ENCODE data around the gene RGS9. TPM values are rescaled to one million over a fixed set of nuclear protein-coding genes. Genes with fewer than 3 reads are reported as not detected.

Gene RGS9
- polyA plus RNA-seq, 2 of the 4 experiments (the other 2 are of a cell fraction), result 6.9 to 14.3 TPM

DNA sequence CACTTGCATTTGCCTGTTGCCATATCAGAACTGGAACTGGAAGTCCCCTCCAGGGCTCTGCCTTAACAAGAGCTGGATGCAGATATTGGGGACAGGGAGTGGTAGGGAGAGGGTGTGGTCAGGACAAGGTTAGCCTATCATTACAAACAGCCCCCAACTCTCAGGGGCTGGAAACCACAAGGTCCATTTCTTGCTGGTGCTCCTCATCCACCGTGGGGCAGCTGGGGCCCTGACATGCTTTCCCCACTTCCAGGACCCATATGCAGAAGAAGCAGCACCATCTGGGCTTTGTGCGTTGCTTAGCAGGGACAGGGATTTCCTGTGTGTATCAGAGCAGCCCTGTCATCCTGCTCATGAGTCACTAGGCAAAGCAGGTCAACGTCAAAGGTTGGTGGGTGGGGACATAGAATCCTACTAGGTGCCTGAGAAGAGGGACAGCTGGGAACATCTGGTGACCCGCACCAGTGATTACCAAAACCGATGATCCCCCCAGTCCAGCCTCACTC, 26.9 kb downstream of the RGS9 start:
- ChIA-PET POLR2A (no interaction called here), CTCF (interaction anchor here (0.6 to 2.9 kb wide), 6 partner anchors 9 to 353 kb away, joined by 3 to 16 read pairs (median 4); partner anchors contain the start of gene RGS9)
- peaks cover 10% of the 10 kb centered on the region; the same call in 2 of the 3 replicates for H3K4me1 ChIP-seq
- peak overlapping the region; percentile 22; the same call in 1 of the 3 replicates for H3K4me2 ChIP-seq
- ATAC-seq (peak; percentile 90 to 93), DNase-seq (ENCODE audit: low read depth in 1 of 2, low spot score in 1 of 2) (peak; percentile 57 to 70), FAIRE-seq (no peak)
- WGBS (ENCODE audit: missing lambda C conversion rate), result 37% methylated on average over 5 of the region's 5 CpGs
- H3K4me3 ChIP-seq, result no peak overlapping the region
- TF ChIP-seq, protein P1, sequence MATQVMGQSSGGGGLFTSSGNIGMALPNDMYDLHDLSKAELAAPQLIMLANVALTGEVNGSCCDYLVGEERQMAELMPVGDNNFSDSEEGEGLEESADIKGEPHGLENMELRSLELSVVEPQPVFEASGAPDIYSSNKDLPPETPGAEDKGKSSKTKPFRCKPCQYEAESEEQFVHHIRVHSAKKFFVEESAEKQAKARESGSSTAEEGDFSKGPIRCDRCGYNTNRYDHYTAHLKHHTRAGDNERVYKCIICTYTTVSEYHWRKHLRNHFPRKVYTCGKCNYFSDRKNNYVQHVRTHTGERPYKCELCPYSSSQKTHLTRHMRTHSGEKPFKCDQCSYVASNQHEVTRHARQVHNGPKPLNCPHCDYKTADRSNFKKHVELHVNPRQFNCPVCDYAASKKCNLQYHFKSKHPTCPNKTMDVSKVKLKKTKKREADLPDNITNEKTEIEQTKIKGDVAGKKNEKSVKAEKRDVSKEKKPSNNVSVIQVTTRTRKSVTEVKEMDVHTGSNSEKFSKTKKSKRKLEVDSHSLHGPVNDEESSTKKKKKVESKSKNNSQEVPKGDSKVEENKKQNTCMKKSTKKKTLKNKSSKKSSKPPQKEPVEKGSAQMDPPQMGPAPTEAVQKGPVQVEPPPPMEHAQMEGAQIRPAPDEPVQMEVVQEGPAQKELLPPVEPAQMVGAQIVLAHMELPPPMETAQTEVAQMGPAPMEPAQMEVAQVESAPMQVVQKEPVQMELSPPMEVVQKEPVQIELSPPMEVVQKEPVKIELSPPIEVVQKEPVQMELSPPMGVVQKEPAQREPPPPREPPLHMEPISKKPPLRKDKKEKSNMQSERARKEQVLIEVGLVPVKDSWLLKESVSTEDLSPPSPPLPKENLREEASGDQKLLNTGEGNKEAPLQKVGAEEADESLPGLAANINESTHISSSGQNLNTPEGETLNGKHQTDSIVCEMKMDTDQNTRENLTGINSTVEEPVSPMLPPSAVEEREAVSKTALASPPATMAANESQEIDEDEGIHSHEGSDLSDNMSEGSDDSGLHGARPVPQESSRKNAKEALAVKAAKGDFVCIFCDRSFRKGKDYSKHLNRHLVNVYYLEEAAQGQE (IDR thresholded peaks at IDR 0.05), result no peak
- TF ChIP-seq FOSL2 (IDR thresholded peaks at IDR 0.05) (no peak), FOSL2 (CRISPR knock-in tag; IDR thresholded peaks at IDR 0.05) (peak; percentile 55), RFX5 (IDR thresholded peaks at IDR 0.05) (peak; percentile 59; the same call in 1 of the 2 replicates)
- 0 out of 6 replicates have a peak overlapping the region, but pooled peaks of 1 of the 2 experiments have one; percentile 22 for H3K27ac ChIP-seq
- no peaks in the 10 kb centered on the region for H3K9me3 ChIP-seq

DNA sequence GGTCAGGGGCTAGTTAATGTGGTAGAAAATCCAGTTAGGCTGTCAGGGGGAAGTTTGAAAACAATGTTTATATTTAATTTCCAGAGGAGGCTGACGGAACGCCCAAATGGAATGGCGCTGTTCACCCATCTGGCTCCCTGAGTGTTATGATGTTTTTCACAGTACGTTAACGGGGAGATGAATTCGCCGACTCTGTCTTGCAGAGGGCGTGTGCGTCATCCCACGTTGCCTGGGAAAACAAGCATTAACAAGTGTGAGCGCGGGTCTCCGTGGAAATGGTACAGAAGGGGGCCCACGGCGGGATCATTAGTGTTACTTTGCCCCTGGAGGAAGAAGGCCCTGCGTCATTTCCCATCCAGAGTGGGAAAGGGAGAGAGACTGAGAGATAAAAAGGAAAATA, 29.6 kb downstream of the RGS9 start:
- ChIA-PET POLR2A (no interaction called here), CTCF (no interaction called here)
- 91% methylated on average over 16 of the region's 16 CpGs for WGBS (ENCODE audit: missing lambda C conversion rate)
- no peak overlapping the region for H3K4me3 ChIP-seq
- H3K4me1 ChIP-seq, result peaks cover 15% of the 10 kb centered on the region; the same call in 2 of the 3 replicates
- no peak for TF ChIP-seq HOXB13 (CRISPR knock-in tag; IDR thresholded peaks at IDR 0.05; ENCODE audit: low read depth)
- TF ChIP-seq BHLHE40 (IDR thresholded peaks at IDR 0.05; ENCODE audit: low read depth, low read length), result no peak
- no peak for TF ChIP-seq MAZ (IDR thresholded peaks at IDR 0.05; ENCODE audit: borderline replicate concordance, low read depth, low read length)
- TF ChIP-seq, protein P2, sequence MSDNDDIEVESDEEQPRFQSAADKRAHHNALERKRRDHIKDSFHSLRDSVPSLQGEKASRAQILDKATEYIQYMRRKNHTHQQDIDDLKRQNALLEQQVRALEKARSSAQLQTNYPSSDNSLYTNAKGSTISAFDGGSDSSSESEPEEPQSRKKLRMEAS (IDR thresholded peaks at IDR 0.05), result no peak
- TF ChIP-seq FOSB (CRISPR knock-in tag; IDR thresholded peaks at IDR 0.05), result no peak
- no peak for TF ChIP-seq HDAC2 (IDR thresholded peaks at IDR 0.05)
- DNase-seq (ENCODE audit: low read depth in 1 of 2, low spot score in 1 of 2) (no peak), FAIRE-seq (no peak), ATAC-seq (no peak)
- no peak overlapping the region for H3K4me2 ChIP-seq
- no peaks in the 10 kb centered on the region for H3K9me3 ChIP-seq
- H3K27ac ChIP-seq, result no peak overlapping the region

DNA sequence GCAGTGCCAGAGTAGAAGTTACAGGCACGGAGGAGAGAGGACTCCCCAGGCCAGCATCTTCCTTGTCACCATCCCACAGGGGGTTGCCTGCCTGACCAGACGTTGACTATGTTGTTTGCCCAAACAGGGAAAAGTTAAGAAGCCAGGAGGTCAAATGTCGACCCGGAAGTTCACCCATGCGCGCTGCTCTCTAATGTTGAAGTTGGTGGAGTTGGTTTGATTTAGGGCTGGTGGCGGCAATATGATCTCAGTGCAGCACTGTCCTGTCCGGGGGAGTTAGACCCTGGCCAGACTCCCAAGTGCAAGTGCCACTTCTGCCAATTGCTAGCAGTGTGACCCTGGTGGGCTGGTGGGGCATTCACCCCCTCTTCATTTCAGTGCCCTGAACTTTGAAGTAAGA, 30.4 kb downstream of the RGS9 start:
- POLR2A ChIA-PET, result no interaction called here
- H3K4me3 ChIP-seq, result no peak overlapping the region
- 79% methylated on average over 8 of the region's 8 CpGs for WGBS (ENCODE audit: missing lambda C conversion rate)
- no peaks in the 10 kb centered on the region for H3K9me3 ChIP-seq
- peaks cover 16% of the 10 kb centered on the region; the same call in 2 of the 3 replicates for H3K4me1 ChIP-seq
- FAIRE-seq (no peak), ATAC-seq (no peak), DNase-seq (ENCODE audit: low read depth in 1 of 2, low spot score in 1 of 2) (no peak)
- CTCF ChIA-PET, result no interaction called here
- H3K27ac ChIP-seq, result no peak overlapping the region
- no peak overlapping the region for H3K4me2 ChIP-seq
- TF ChIP-seq, protein P3, sequence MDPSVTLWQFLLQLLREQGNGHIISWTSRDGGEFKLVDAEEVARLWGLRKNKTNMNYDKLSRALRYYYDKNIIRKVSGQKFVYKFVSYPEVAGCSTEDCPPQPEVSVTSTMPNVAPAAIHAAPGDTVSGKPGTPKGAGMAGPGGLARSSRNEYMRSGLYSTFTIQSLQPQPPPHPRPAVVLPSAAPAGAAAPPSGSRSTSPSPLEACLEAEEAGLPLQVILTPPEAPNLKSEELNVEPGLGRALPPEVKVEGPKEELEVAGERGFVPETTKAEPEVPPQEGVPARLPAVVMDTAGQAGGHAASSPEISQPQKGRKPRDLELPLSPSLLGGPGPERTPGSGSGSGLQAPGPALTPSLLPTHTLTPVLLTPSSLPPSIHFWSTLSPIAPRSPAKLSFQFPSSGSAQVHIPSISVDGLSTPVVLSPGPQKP (IDR thresholded peaks at IDR 0.05; ENCODE audit: low read depth, low read length), result no peak
- TF ChIP-seq ZFP36 (IDR thresholded peaks at IDR 0.05; ENCODE audit: borderline replicate concordance, partially characterized antibody), result no peak
- no peak for TF ChIP-seq ESRRA (IDR thresholded peaks at IDR 0.05; ENCODE audit: borderline replicate concordance, low read length)
- no peak for TF ChIP-seq ZNF302 (CRISPR knock-in tag; IDR thresholded peaks at IDR 0.05)
- no peak for TF ChIP-seq CBX8 (IDR thresholded peaks at IDR 0.05)
- TF ChIP-seq RCOR1 (IDR thresholded peaks at IDR 0.05; ENCODE audit: low read depth, low read length), result no peak
- TF ChIP-seq RARB (CRISPR knock-in tag; IDR thresholded peaks at IDR 0.05), result no peak
- TF ChIP-seq FOSL2 (IDR thresholded peaks at IDR 0.05), result no peak
- no peak for TF ChIP-seq FOSL2 (CRISPR knock-in tag; IDR thresholded peaks at IDR 0.05)
- no peak for TF ChIP-seq FOXS1 (CRISPR knock-in tag; IDR thresholded peaks at IDR 0.05)
- TF ChIP-seq, protein P4, sequence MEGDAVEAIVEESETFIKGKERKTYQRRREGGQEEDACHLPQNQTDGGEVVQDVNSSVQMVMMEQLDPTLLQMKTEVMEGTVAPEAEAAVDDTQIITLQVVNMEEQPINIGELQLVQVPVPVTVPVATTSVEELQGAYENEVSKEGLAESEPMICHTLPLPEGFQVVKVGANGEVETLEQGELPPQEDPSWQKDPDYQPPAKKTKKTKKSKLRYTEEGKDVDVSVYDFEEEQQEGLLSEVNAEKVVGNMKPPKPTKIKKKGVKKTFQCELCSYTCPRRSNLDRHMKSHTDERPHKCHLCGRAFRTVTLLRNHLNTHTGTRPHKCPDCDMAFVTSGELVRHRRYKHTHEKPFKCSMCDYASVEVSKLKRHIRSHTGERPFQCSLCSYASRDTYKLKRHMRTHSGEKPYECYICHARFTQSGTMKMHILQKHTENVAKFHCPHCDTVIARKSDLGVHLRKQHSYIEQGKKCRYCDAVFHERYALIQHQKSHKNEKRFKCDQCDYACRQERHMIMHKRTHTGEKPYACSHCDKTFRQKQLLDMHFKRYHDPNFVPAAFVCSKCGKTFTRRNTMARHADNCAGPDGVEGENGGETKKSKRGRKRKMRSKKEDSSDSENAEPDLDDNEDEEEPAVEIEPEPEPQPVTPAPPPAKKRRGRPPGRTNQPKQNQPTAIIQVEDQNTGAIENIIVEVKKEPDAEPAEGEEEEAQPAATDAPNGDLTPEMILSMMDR (IDR thresholded peaks at IDR 0.05), result no peak
- no peak for TF ChIP-seq HOXA7 (CRISPR knock-in tag; IDR thresholded peaks at IDR 0.05)
- no peak for TF ChIP-seq NR3C1 (IDR thresholded peaks at IDR 0.05)
- no peak for TF ChIP-seq CHD2 (IDR thresholded peaks at IDR 0.05; ENCODE audit: low read length, partially characterized antibody)
- no peak for TF ChIP-seq JUNB (IDR thresholded peaks at IDR 0.05)
- no peak for TF ChIP-seq RAD21 (conservative IDR thresholded peaks at IDR 0.05 in 1 of 2, IDR thresholded peaks at IDR 0.05 in 1 of 2)
- TF ChIP-seq EHF (CRISPR knock-in tag; IDR thresholded peaks at IDR 0.05), result no peak
- TF ChIP-seq EP300 (IDR thresholded peaks at IDR 0.05), result no peak
- no peak for TF ChIP-seq SREBF2 (IDR thresholded peaks at IDR 0.05)
- TF ChIP-seq, protein P5, sequence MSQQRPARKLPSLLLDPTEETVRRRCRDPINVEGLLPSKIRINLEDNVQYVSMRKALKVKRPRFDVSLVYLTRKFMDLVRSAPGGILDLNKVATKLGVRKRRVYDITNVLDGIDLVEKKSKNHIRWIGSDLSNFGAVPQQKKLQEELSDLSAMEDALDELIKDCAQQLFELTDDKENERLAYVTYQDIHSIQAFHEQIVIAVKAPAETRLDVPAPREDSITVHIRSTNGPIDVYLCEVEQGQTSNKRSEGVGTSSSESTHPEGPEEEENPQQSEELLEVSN (IDR thresholded peaks at IDR 0.05; ENCODE audit: borderline replicate concordance, low read depth), result no peak

Data from A549 (cell line).